Fibroblast of villous mesenchyme (primary cell): ENCODE data around the gene WDR64. TPM values are rescaled to one million over a fixed set of nuclear protein-coding genes. Genes with fewer than 3 reads are reported as not detected.
"Not testable (repeated sequence)": the region's sequence is repeated elsewhere in the genome, so short reads cannot be mapped to it uniquely, and the experiment has no call there.

ENCODE experiments used
- DNase-seq: peaks from one replicate; pipeline ENCODE4 v3.0.0-alpha.2; 2010; ENCODE audit warnings: low read depth
- H3K4me3 ChIP-seq: 2 replicates; pipeline ENCODE4 v1.5.1; 2011; ENCODE audit warnings: low read depth, mild to moderate bottlenecking, low read length
- CTCF ChIP-seq: IDR thresholded peaks from 2 replicates; pipeline ENCODE4 v1.5.1; 2012; ENCODE audit warnings: low read depth, mild to moderate bottlenecking, low read length; ENCODE audit not compliant: insufficient read depth
- total RNA-seq: library from RNA; depleted of rRNA; stranded (reverse); fragments of >200 nt; gene quantifications from 2 replicates; pipeline ENCODE4 v1.2.3, GENCODE V29; 2012

WDR64 gene
- total RNA-seq, 1 donor: not detected

GRCh38 chr1:241733899-241734298, 81.8 kb downstream of the WDR64 start:
- TF ChIP-seq CTCF: no peak
- DNase-seq: no peak
- H3K4me3 ChIP-seq: no peak overlapping the region

DNA sequence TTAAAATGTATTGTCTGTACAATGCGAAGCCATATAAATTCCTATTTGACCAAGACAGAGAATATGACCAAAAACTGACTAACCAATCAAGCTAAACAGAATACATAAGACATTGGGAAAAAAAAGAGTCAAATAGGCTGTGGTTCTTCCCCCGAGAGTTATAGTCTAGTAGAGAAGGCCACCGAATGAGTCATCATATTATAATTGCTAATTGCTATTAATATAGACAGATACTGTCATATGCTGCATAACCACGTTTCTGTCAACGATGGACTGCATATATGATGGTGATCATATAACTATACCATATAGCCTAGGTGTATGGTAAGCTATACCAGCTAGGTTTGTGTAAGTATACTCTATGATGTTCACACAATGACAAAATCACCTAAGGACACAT, 82.5 kb downstream of the WDR64 start:
- no peak overlapping the region for H3K4me3 ChIP-seq
- TF ChIP-seq CTCF: no peak
- DNase-seq: no peak

DNA sequence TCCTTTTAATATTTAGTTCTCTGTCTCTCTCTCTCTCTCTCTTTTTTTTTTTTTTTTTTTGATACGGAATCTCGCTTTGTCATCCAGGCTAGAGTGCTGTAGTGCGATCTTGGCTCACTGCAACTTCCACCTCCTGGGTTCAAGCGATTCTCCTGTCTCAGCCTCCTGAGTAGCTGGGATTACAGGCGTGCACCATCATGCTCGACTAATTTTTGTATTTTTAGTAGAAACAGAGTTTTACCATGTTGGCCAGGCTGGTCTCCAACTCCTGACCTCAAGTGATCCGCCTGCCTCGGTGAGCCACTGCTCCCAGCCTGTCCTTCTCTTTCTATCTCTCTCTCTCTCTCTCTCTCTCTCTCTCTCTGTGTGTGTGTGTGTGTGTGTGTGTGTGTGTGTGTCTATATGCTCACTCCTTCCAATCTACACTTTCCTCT, 83.4 kb downstream of the WDR64 start:
- DNase-seq, H3K4me3 ChIP-seq: not testable (repeated sequence)

GRCh38 chr1:241736387-241736786, 84.3 kb downstream of the WDR64 start:
- no peak overlapping the region for H3K4me3 ChIP-seq
- no peak for DNase-seq
- TF ChIP-seq CTCF: no peak

DNA sequence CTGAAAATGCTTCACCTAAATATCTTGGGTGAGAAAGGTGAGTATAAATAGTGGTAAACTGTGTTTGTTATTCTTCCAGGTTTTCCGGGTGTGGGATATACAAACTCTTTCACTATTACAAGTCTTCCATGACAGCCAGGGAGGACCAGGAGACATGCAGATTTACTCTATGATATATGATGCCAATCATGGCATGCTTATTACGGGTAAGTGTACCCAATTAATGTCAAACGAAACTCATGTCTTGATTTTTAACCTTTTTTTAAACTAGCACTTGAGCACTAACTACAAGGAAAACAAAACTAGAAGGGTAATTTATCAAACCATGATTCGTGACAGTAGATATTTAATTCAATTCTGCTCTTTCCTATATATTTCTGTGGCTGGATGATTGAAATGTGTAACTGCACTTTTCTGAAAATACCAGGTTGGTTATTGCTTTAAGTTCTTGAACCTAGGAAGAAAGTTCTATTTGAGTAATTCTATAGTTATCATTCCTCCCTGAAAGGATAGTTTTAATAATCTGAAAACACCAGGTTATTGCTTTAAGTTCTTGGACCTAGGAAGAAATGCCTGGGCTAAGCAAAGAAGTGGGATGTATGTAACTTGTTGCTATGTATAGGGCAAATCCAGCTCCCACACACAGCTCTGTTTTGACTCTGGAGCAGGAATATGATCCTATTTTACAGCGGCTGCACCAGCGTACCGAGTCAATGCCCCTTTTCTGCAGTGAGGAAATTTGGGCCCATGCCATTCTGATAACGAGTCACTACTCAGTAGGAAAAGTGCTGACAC, 86.4 kb downstream of the WDR64 start:
- DNase-seq: no peak
- no peak for TF ChIP-seq CTCF
- H3K4me3 ChIP-seq: no peak overlapping the region

GRCh38 chr1:241742084-241742483, 90.0 kb downstream of the WDR64 start:
- no peak overlapping the region for H3K4me3 ChIP-seq
- peak; percentile 54 for DNase-seq
- no peak for TF ChIP-seq CTCF

GRCh38 chr1:241744591-241744990, 92.5 kb downstream of the WDR64 start:
- no peak for TF ChIP-seq CTCF

More at GRCh38 chr1:241744591-241744990, 92.5 kb downstream of the WDR64 start:
- DNase-seq: no peak
- H3K4me3 ChIP-seq: no peak overlapping the region
